ENCODE data around the gene SASH1. TPM values are rescaled to one million over a fixed set of nuclear protein-coding genes. Genes with fewer than 3 reads are reported as not detected.

Gene SASH1
- total and polyA plus RNA-seq, 8 donors, result 5.8 to 82.6 (median 16.3) TPM

DNA sequence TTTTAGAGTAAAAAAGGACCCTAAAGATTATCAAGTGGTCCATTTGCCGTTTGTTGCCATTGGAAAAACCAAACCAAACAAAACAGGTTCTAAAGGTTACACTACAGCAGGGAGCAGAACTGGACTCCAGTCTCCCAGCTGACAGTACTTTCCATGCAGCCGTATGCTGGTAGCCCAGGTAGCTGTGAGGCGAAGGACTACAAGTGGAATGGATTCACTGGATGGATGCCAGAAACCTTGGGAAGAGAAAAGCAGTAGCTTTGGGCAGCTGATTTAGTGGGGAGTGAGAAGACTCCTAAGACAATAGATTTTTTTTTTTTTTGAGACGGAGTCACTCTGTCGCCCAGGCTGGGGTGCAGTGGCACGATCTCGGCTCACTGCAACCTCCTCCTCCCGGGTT, 88.3 kb downstream of the SASH1 start:
- no peaks in the 10 kb centered on the region for H3K36me3 ChIP-seq
- intact Hi-C loops (cut with DNase I; ENCODE audit: low total_unique reads), result no loop called here
- H3K4me3 ChIP-seq, result no peak overlapping the region
- 85 to 97% (median 93%) methylated on average over 7 to 8 of the region's 8 CpGs for WGBS, 5 donors
- TF ChIP-seq POLR2AphosphoS5 (IDR thresholded peaks at IDR 0.05), result no peak
- no peak for TF ChIP-seq POLR2A (IDR thresholded peaks at IDR 0.05)
- peaks cover 0 to 11% (median 8%) of the 10 kb centered on the region in 4 donors for H3K4me1 ChIP-seq
- no peaks in the 10 kb centered on the region for H3K9me3 ChIP-seq
- no peak overlapping the region for H3K27ac ChIP-seq
- no peak for DNase-seq
- H3K27me3 ChIP-seq, result no peaks in the 10 kb centered on the region

DNA sequence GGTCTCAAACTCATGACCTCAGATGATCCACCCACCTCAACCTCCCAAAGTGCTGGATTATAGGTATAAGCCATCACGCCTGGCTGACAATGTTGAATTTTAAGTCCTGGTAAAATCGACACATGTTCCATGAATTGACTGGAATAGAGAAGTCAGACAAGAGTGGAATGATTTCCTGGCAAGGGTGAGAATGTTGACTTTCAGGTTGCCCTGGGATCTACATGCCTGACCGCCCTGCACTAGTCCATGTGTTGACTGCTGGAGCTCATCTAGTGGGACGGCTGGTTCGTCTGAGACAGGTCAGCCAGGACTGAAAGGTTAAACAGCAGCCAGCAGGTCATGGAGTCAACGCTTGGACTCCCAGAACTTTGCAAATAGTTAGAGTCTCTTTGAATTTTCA, 88.8 kb downstream of the SASH1 start:
- H3K27ac ChIP-seq, result peak overlapping the region in 1 of 5 donors; percentile 16

DNA sequence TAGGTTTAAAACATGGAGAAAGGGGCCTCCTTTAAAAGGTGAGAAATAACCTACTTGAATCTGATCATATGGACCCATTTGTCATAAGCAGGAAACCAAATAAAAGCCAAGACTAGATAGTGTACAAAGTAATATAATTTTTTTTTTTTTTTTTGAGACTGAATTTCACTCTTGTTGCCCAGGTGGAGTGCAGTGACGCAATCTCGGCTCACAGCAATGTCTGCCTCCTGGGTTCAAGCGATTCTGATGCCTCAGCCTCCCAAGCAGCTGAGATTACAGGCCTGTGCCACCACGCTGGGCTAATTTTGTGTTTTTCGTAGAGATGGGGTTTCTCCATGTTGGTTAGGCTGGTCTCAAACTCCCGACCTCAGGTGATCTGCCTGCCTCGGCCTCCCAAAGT, 89.2 kb downstream of the SASH1 start:
- intact Hi-C loops (cut with DNase I; ENCODE audit: low total_unique reads), result no loop called here
- H3K4me3 ChIP-seq, result no peak overlapping the region
- TF ChIP-seq POLR2AphosphoS5 (IDR thresholded peaks at IDR 0.05) (no peak), POLR2A (IDR thresholded peaks at IDR 0.05) (no peak), EP300 (IDR thresholded peaks at IDR 0.05) (no peak)
- TF ChIP-seq, protein P1, sequence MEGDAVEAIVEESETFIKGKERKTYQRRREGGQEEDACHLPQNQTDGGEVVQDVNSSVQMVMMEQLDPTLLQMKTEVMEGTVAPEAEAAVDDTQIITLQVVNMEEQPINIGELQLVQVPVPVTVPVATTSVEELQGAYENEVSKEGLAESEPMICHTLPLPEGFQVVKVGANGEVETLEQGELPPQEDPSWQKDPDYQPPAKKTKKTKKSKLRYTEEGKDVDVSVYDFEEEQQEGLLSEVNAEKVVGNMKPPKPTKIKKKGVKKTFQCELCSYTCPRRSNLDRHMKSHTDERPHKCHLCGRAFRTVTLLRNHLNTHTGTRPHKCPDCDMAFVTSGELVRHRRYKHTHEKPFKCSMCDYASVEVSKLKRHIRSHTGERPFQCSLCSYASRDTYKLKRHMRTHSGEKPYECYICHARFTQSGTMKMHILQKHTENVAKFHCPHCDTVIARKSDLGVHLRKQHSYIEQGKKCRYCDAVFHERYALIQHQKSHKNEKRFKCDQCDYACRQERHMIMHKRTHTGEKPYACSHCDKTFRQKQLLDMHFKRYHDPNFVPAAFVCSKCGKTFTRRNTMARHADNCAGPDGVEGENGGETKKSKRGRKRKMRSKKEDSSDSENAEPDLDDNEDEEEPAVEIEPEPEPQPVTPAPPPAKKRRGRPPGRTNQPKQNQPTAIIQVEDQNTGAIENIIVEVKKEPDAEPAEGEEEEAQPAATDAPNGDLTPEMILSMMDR (IDR thresholded peaks at IDR 0.05), result no peak
- 86 to 98% (median 95%) methylated on average over 7 of the region's 7 CpGs for WGBS, 5 donors
- no peaks in the 10 kb centered on the region for H3K36me3 ChIP-seq
- no peak for DNase-seq
- H3K27ac ChIP-seq, result peak overlapping the region in 2 of 5 donors; percentile 16 to 32
- H3K27me3 ChIP-seq, result no peaks in the 10 kb centered on the region
- no peaks in the 10 kb centered on the region for H3K9me3 ChIP-seq
- H3K4me1 ChIP-seq, result peaks cover 0 to 11% (median 8%) of the 10 kb centered on the region in 4 donors

More for the DNA sequence above, 88.8 kb downstream of the SASH1 start:
- 84 to 90% (median 90%) methylated on average over 6 of the region's 6 CpGs for WGBS, 5 donors
- TF ChIP-seq POLR2A (IDR thresholded peaks at IDR 0.05), result no peak
- no peak for TF ChIP-seq EP300 (IDR thresholded peaks at IDR 0.05)
- TF ChIP-seq, protein P1 (IDR thresholded peaks at IDR 0.05), result no peak
- TF ChIP-seq POLR2AphosphoS5 (IDR thresholded peaks at IDR 0.05), result no peak
- Histone ChIP-seq H3K27me3 (no peaks in the 10 kb centered on the region), H3K9me3 (no peaks in the 10 kb centered on the region), H3K4me3 (no peak overlapping the region), H3K4me1 (peaks cover 0 to 11% (median 8%) of the 10 kb centered on the region in 4 donors), H3K36me3 (no peaks in the 10 kb centered on the region)
- no peak for DNase-seq
- intact Hi-C loops (cut with DNase I; ENCODE audit: low total_unique reads), result no loop called here

DNA sequence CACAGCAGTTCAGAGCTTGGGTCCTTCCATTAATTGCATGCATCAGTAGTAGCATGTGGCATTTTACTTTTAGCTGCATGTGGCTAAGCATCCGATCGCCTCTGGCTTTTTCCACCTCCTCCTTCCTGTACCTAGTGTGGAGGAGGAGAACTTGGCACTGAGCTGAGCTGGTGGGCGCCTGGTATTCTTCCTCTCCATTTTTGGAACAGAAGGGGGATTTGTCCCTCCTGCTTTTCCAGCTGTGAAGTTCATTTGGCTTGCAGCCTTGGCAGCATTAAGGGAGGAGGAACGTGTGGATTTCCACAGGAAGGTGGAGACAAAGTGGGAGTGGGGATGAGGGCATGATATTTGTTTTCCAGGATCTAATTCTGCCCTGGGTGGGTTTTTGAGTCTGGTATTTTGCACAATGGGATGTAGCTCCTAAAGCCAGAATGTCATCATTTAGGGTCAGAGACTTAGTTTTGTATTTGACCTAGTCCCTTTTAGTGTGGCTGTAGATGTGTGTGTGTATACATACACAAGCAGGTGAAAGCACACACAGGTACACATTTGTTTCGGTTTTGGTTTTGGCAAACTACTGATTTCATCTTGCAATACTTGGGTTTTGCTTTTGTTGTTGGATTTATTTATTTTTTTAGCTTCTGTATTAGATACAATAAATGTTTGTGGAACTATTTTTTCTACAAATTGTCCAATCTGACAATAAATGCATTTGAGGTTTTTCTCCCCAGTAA, 90.0 kb downstream of the SASH1 start:
- TF ChIP-seq POLR2AphosphoS5 (IDR thresholded peaks at IDR 0.05) (no peak), POLR2A (IDR thresholded peaks at IDR 0.05) (no peak), EP300 (IDR thresholded peaks at IDR 0.05) (no peak)
- TF ChIP-seq, protein P1 (IDR thresholded peaks at IDR 0.05), result no peak
- peak in 1 of 2 donors; percentile 50 for DNase-seq

DNA sequence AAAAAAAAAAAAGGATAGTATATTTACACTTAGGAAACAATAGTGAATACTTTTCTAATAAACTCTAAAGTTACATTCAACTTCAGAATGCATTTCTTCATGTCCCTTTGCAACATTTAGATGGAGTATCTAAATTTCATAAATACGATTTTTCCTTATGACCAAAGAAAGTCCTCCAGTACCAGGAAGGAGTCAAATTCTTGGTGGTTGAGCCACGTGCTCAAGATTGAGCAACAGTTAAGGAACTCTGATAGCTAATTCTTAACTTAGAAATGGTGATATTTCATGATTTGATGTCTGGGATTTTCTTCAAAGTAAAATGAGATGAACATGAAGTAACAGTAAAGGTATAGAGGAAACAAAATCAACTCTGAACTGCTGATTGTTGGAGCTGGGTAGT, 92.7 kb downstream of the SASH1 start:
- no peaks in the 10 kb centered on the region for H3K27me3 ChIP-seq
- peaks cover 0 to 13% (median 9%) of the 10 kb centered on the region in 4 donors for H3K4me1 ChIP-seq
- H3K9me3 ChIP-seq, result no peaks in the 10 kb centered on the region
- WGBS, 5 donors, result 50 to 61% (median 58%) methylated on average over 2 of the region's 2 CpGs
- H3K27ac ChIP-seq, result no peak overlapping the region
- no peaks in the 10 kb centered on the region for H3K36me3 ChIP-seq
- H3K4me3 ChIP-seq, result no peak overlapping the region
- intact Hi-C loops (cut with DNase I; ENCODE audit: low total_unique reads), result no loop called here
- TF ChIP-seq POLR2AphosphoS5 (IDR thresholded peaks at IDR 0.05), result no peak
- TF ChIP-seq, protein P1 (IDR thresholded peaks at IDR 0.05), result no peak
- no peak for TF ChIP-seq EP300 (IDR thresholded peaks at IDR 0.05)
- TF ChIP-seq POLR2A (IDR thresholded peaks at IDR 0.05), result no peak
- no peak for DNase-seq

More for the DNA sequence above, 90.0 kb downstream of the SASH1 start:
- Histone ChIP-seq H3K4me3 (no peak overlapping the region), H3K9me3 (no peaks in the 10 kb centered on the region), H3K36me3 (no peaks in the 10 kb centered on the region), H3K27ac (peak overlapping the region in 2 of 5 donors; percentile 16 to 32), H3K4me1 (peaks cover 0 to 11% (median 8%) of the 10 kb centered on the region in 4 donors), H3K27me3 (no peaks in the 10 kb centered on the region)
- WGBS, 5 donors, result 39 to 54% (median 46%) methylated on average over 5 of the region's 5 CpGs
- intact Hi-C loops (cut with DNase I; ENCODE audit: low total_unique reads), result no loop called here
